ENCODE data around the gene IRF2.
A peak's percentile ranks its signal among the peaks of the same experiment; 100 is the strongest.

GRCh38 chr4:184472614-184473498, 1.5 kb downstream of the IRF2 start:
- no peak for TF ChIP-seq EP300 (IDR thresholded peaks at IDR 0.05)
- TF ChIP-seq POLR2AphosphoS5 (IDR thresholded peaks at IDR 0.05): peak in 1 of 3 donors; percentile 24
- TF ChIP-seq CTCF (IDR thresholded peaks at IDR 0.05): peak in 1 of 2 donors; percentile 9
- peak in 1 of 2 donors; percentile 48 for TF ChIP-seq POLR2A (IDR thresholded peaks at IDR 0.05)

All from suprapubic skin (tissue), 4 donors.